IMR-90 (cell line): Measurements from ENCODE around the gene RALGPS2. TPM values are rescaled to one million over a fixed set of nuclear protein-coding genes. Genes with fewer than 3 reads are reported as not detected.

Source experiments
- ATAC-seq: fragments of 200-7000 bp; cut with Tn5 transposase; 2 replicates; pipeline ENCODE4 v1.9.1; 2020; ENCODE audit warnings: low read depth, mild to moderate bottlenecking, moderate library complexity
- BruUV-seq: library from RNA; stranded (reverse); fragments of 400-500 nt; replicated peaks from 2 replicates; lab custom pipeline; 2021; lab: Mats Ljungman, UMichigan
- CTCF ChIA-PET: fragments of 300-600 bp; formaldehyde crosslinking; extraction: SDS; loops from one replicate; lab custom pipeline; 2021; ENCODE audit warnings: antibody characterized with exemption; lab: Yijun Ruan, JAX
- POLR2A ChIA-PET: fragments of 300-600 bp; sonication (Branson Sonifier 250); formaldehyde crosslinking; loops from one replicate; lab custom pipeline; 2022; ENCODE audit warnings: antibody characterized with exemption; ENCODE audit not compliant: unreplicated experiment; lab: Charles Lee
- DNase-seq: peaks from one replicate; pipeline ENCODE4 v3.0.0; 2013
- H2AFZ ChIP-seq: replicated peaks from 2 replicates; pipeline ENCODE3; 2013; ENCODE audit warnings: low read length, mild to moderate bottlenecking; ENCODE audit not compliant: poor library complexity
- H2AK5ac ChIP-seq: 2 replicates; pipeline ENCODE4 v1.6.1; 2013; ENCODE audit warnings: low read depth, low read length, inconsistent platforms
- H2AK9ac ChIP-seq: replicated peaks from 2 replicates; pipeline ENCODE3; 2013; ENCODE audit warnings: mild to moderate bottlenecking, low read depth, low read length, moderate library complexity; ENCODE audit not compliant: poor library complexity
- H2BK120ac ChIP-seq: 2 replicates; pipeline ENCODE4 v1.6.1; 2013; ENCODE audit warnings: low read depth, low read length, inconsistent platforms
- H2BK15ac ChIP-seq: 3 replicates; pipeline ENCODE4 v1.6.1; 2013; ENCODE audit warnings: low read depth, low read length, inconsistent platforms
- H2BK20ac ChIP-seq: 2 replicates; pipeline ENCODE4 v1.6.1; 2013; ENCODE audit warnings: low read depth, mild to moderate bottlenecking, inconsistent platforms, low read length, moderate library complexity
- H2BK5ac ChIP-seq: 2 replicates; pipeline ENCODE4 v1.6.1; 2013; ENCODE audit warnings: mild to moderate bottlenecking, low read depth, low read length, inconsistent platforms; ENCODE audit not compliant: poor library complexity, severe bottlenecking
- H3K14ac ChIP-seq: replicated peaks from 2 replicates; pipeline ENCODE4 v1.6.1; 2013; ENCODE audit warnings: low read depth, low read length, inconsistent platforms
- H3K18ac ChIP-seq: 2 replicates; pipeline ENCODE4 v1.6.1; 2013; ENCODE audit warnings: low read depth, low read length, control low read depth
- H3K23ac ChIP-seq: 2 replicates; pipeline ENCODE4 v1.6.1; 2013; ENCODE audit warnings: low read depth, low read length, inconsistent platforms
- H3K27ac ChIP-seq: 2 replicates; pipeline ENCODE4 v1.5.1; 2013; ENCODE audit warnings: mild to moderate bottlenecking, control low read depth, low read length; ENCODE audit not compliant: insufficient read depth
- H3K27me3 ChIP-seq: 2 replicates; pipeline ENCODE4 v1.6.1; 2013; ENCODE audit warnings: low read length; ENCODE audit not compliant: control insufficient read depth, insufficient read depth
- H3K36me3 ChIP-seq: 2 replicates; pipeline ENCODE4 v1.6.1; 2013; ENCODE audit warnings: low read length, mixed read lengths; ENCODE audit not compliant: control insufficient read depth, insufficient read depth
- H3K4ac ChIP-seq: 2 replicates; pipeline ENCODE4 v1.6.1; 2013; ENCODE audit warnings: low read depth, low read length, inconsistent platforms
- H3K4me1 ChIP-seq: 2 replicates; pipeline ENCODE4 v1.6.1; 2013; ENCODE audit warnings: low read length, mixed read lengths; ENCODE audit not compliant: control insufficient read depth, insufficient read depth
- H3K4me2 ChIP-seq: 2 replicates; pipeline ENCODE4 v1.6.1; 2013; ENCODE audit warnings: low read depth, mild to moderate bottlenecking, control low read depth, low read length, moderate library complexity
- H3K4me3 ChIP-seq: 2 replicates; pipeline ENCODE4 v1.5.1; 2013; ENCODE audit warnings: low read depth, mild to moderate bottlenecking, control low read depth, low read length, moderate library complexity; ENCODE audit not compliant: insufficient read depth
- H3K56ac ChIP-seq: 2 replicates; pipeline ENCODE4 v1.6.1; 2013; ENCODE audit warnings: low read length, inconsistent platforms; ENCODE audit not compliant: insufficient read depth; ENCODE audit errors: extremely low read depth
- H3K79me1 ChIP-seq, 2 experiments: 2 replicates each; pipeline ENCODE4 v1.6.1; 2013; ENCODE audit warnings: low read length in 2 of 2, inconsistent platforms in 1 of 2, low read depth in 1 of 2
- H3K9ac ChIP-seq: 2 replicates; pipeline ENCODE4 v1.6.1; 2013; ENCODE audit warnings: low read depth, low read length, control low read depth
- H3K9me1 ChIP-seq: 2 replicates; pipeline ENCODE4 v1.6.1; 2013; ENCODE audit warnings: low read length, inconsistent platforms; ENCODE audit not compliant: insufficient read depth
- H3K9me3 ChIP-seq: 2 replicates; pipeline ENCODE4 v1.6.1; 2013; ENCODE audit warnings: low read length; ENCODE audit not compliant: control insufficient read depth, insufficient read depth
- H4K20me1 ChIP-seq: 2 replicates; pipeline ENCODE4 v1.6.1; 2013; ENCODE audit warnings: low read length, inconsistent platforms; ENCODE audit not compliant: insufficient read depth
- H4K5ac ChIP-seq: 2 replicates; pipeline ENCODE4 v1.6.1; 2013; ENCODE audit warnings: mild to moderate bottlenecking, low read depth, low read length, control low read depth
- H4K8ac ChIP-seq, 2 experiments: 2 replicates each; pipeline ENCODE4 v1.6.1; 2013; ENCODE audit warnings: low read depth in 2 of 2, low read length in 2 of 2, control low read depth in 1 of 2, inconsistent platforms in 1 of 2
- H4K91ac ChIP-seq: 2 replicates; pipeline ENCODE4 v1.6.1; 2013; ENCODE audit warnings: low read depth, low read length, inconsistent platforms; ENCODE audit not compliant: insufficient read depth
- BHLHE40 ChIP-seq: fragments of 150-350 bp; IDR thresholded peaks from 2 replicates; pipeline ENCODE4 v1.6.1; 2016; ENCODE audit warnings: mild to moderate bottlenecking, low read depth, low read length
- CEBPB ChIP-seq: IDR thresholded peaks from 2 replicates; pipeline ENCODE4 v1.6.1; 2012; ENCODE audit warnings: low read depth, low read length, improper control_type of control experiment
- CHD1 ChIP-seq: IDR thresholded peaks from 2 replicates; pipeline ENCODE4 v1.6.1; 2012; ENCODE audit warnings: low read depth, low read length, improper control_type of control experiment
- MAFK ChIP-seq: IDR thresholded peaks from 2 replicates; pipeline ENCODE4 v1.6.1; 2012; ENCODE audit warnings: low read depth, low read length, improper control_type of control experiment
- MAZ ChIP-seq: IDR thresholded peaks from 2 replicates; pipeline ENCODE4 v1.6.1; 2012; ENCODE audit warnings: low read depth, mild to moderate bottlenecking, low read length, improper control_type of control experiment, moderate library complexity, borderline replicate concordance
- MXI1 ChIP-seq: IDR thresholded peaks from 2 replicates; pipeline ENCODE4 v1.6.1; 2012; ENCODE audit warnings: low read depth, mild to moderate bottlenecking, low read length, moderate library complexity, borderline replicate concordance
- POLR2A ChIP-seq: IDR thresholded peaks from 2 replicates; pipeline ENCODE4 v1.6.1; 2012; ENCODE audit warnings: mild to moderate bottlenecking, low read depth, low read length
- RCOR1 ChIP-seq: IDR thresholded peaks from 2 replicates; pipeline ENCODE4 v1.6.1; 2012; ENCODE audit warnings: mild to moderate bottlenecking, low read length, improper control_type of control experiment; ENCODE audit not compliant: insufficient replicate concordance
- RFX5 ChIP-seq: IDR thresholded peaks from 2 replicates; pipeline ENCODE4 v1.8.0; 2012; ENCODE audit warnings: low read depth, mild to moderate bottlenecking, low read length, moderate library complexity
- SMC3 ChIP-seq: fragments of 150-350 bp; IDR thresholded peaks from 2 replicates; pipeline ENCODE4 v1.6.1; 2016; ENCODE audit warnings: low read depth, mild to moderate bottlenecking, antibody characterized with exemption, low read length, moderate library complexity
- WGBS, 2 experiments: methylation state at CpG; one replicate each; pipeline versions ENCODE4 v1.1.5 to v1.1.7; 2013; ENCODE audit warnings: missing lambda C conversion rate in 2 of 2; ENCODE audit not compliant: insufficient read length in 1 of 2; ENCODE audit errors: extremely low coverage in 2 of 2; 5-methylcytosine and 5-hydroxymethylcytosine counted together
- dilution Hi-C: fragments of 300-500 bp; cut with HindIII; formaldehyde crosslinking; loops from one replicate; pipeline ENCODE4 v1.14.3; 2018; ENCODE audit warnings: low sequenced_read_pairs; ENCODE audit not compliant: unreplicated experiment
- in situ Hi-C: fragments of 300-500 bp; cut with MboI; formaldehyde crosslinking; loops from 3 replicates; pipeline ENCODE4 v1.14.3; 2019; ENCODE audit warnings: low sequenced_read_pairs, inconsistent platforms, mixed read lengths
- intact Hi-C: fragments of 100-400 bp; cut with micrococcal nuclease; formaldehyde crosslinking; loops from 2 replicates; pipeline ENCODE4 v1.10.0; 2022
- polyA plus RNA-seq, 3 experiments: library from polyadenylated mRNA; depleted of rRNA; stranded (reverse); fragments of >200 nt; gene quantifications; 2 replicates each; pipeline ENCODE4 v1.2.3, GENCODE V29; 2012; ENCODE audit warnings: low replicate concordance in 1 of 3
- total RNA-seq: library from RNA; depleted of rRNA; stranded (reverse); fragments of >200 nt; gene quantifications from 2 replicates; pipeline ENCODE4 v1.2.3, GENCODE V29; 2012
- TF ChIP-seq, protein P1 (sequence below): conservative IDR thresholded peaks from 2 replicates; pipeline ENCODE4 v1.5.1; 2012; ENCODE audit warnings: mild to moderate bottlenecking, low read depth, low read length, improper control_type of control experiment
- TF ChIP-seq, protein P2 (sequence below): fragments of 150-350 bp; IDR thresholded peaks from 2 replicates; pipeline ENCODE4 v1.6.1; 2016; ENCODE audit warnings: low read depth, mild to moderate bottlenecking, low read length, moderate library complexity, borderline replicate concordance

The RALGPS2 gene
- total and polyA plus RNA-seq, 2 of the 4 experiments (the other 2 are of a cell fraction), result 13.8 to 148 TPM

DNA sequence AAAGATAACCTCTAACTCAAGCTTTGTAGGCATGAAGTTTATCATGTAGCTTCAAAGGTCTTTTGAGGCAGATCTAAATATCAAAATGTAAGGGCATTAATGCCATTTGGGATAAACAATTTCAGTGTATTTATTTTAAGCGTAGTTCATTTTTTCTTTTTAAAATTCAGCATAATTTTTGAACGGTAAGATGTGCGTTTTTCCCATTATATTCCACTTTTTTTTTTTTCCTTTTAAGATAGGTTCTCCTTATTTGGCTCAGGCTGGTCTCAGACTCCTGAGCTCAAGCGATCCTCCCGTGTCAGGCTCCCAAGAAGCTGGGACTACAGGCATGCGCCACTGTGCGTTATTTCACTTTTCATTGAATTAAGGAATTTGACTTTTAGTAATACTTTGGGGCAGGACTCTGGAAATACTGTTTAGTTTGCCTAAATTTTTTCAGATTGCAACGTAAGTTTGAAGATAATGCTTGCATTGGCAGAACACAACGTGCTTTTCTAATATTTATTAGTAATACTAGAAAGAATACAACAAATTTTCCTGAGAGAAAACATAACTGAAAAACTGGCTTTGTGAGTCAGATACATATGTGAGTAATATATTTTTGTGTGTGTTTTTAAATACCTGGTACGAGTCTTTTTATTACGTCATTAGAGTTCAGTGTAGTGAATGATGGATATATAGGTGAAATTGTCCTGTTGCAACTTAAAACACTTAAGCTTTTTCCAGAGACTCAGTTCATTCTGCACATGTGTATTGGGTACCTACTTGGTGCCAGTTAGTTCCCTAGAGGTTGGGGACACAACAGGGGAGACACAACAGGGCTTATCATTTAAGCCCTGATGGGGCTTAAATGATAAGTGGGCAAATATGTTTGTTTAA, 2.2 kb downstream of the RALGPS2 start:
- no peak overlapping the region for H3K18ac ChIP-seq
- peaks cover 15 to 40% of the 10 kb centered on the region in 2 experiments for H3K79me1 ChIP-seq
- H3K23ac ChIP-seq, result no peak overlapping the region
- H3K9me1 ChIP-seq, result peaks cover 7% of the 10 kb centered on the region; the same call in 1 of the 2 replicates
- dilution Hi-C loops (no loop called here), in situ Hi-C loops (no loop called here), intact Hi-C loops (loop anchor here (5.0 kb wide), 2 partner anchors 100 to 275 kb away; no protein-coding TSS in a partner anchor)
- no peak overlapping the region for H3K56ac ChIP-seq
- no TSS peak for BruUV-seq
- peak overlapping the region; percentile 61 for H2BK5ac ChIP-seq
- H2AK5ac ChIP-seq, result no peak overlapping the region
- no peak overlapping the region for H2AK9ac ChIP-seq
- H3K9me3 ChIP-seq, result no peaks in the 10 kb centered on the region
- H3K27ac ChIP-seq, result peak overlapping the region; percentile 48; the same call in 1 of the 2 replicates
- no peak for ATAC-seq
- H3K27me3 ChIP-seq, result no peaks in the 10 kb centered on the region
- peak overlapping the region; percentile 91 for H3K4me3 ChIP-seq
- H4K8ac ChIP-seq, result peak overlapping the region in 1 of 2 experiments; percentile 63; a peak in 1 of 4 replicates
- no peak overlapping the region for H3K4ac ChIP-seq
- H3K9ac ChIP-seq, result 0 out of 2 replicates have a peak overlapping the region, but pooled peaks have one; percentile 51
- WGBS, 2 experiments, result no CpG with 5 or more reads among the region's 11 CpGs
- no peak overlapping the region for H2BK120ac ChIP-seq
- H3K14ac ChIP-seq, result no peak overlapping the region
- no peak for DNase-seq
- H2AFZ ChIP-seq, result no peak overlapping the region
- ChIA-PET CTCF (interaction anchor here (1.1 to 1.4 kb wide), 2 partner anchors 11 to 184 kb away, joined by 3 to 4 read pairs; no protein-coding TSS in a partner anchor), POLR2A (interaction anchor here (1.0 kb wide), 1 partner anchor 184 kb away, joined by 3 read pairs; no protein-coding TSS in a partner anchor)
- H4K5ac ChIP-seq, result no peak overlapping the region
- no peak overlapping the region for H4K91ac ChIP-seq
- H3K4me2 ChIP-seq, result peak overlapping the region; percentile 88
- H4K20me1 ChIP-seq, result peaks cover 13% of the 10 kb centered on the region; the same call in 1 of the 2 replicates
- H3K4me1 ChIP-seq, result no peaks in the 10 kb centered on the region; the same call in 1 of the 2 replicates
- H2BK15ac ChIP-seq, result no peak overlapping the region
- H3K36me3 ChIP-seq, result peaks cover 8% of the 10 kb centered on the region
- H2BK20ac ChIP-seq, result no peak overlapping the region
- TF ChIP-seq POLR2A (no peak), RCOR1 (no peak), MXI1 (no peak), MAFK (no peak), SMC3 (no peak), RFX5 (no peak), BHLHE40 (no peak), CHD1 (no peak), MAZ (no peak), CEBPB (no peak)
- TF ChIP-seq, protein P1, sequence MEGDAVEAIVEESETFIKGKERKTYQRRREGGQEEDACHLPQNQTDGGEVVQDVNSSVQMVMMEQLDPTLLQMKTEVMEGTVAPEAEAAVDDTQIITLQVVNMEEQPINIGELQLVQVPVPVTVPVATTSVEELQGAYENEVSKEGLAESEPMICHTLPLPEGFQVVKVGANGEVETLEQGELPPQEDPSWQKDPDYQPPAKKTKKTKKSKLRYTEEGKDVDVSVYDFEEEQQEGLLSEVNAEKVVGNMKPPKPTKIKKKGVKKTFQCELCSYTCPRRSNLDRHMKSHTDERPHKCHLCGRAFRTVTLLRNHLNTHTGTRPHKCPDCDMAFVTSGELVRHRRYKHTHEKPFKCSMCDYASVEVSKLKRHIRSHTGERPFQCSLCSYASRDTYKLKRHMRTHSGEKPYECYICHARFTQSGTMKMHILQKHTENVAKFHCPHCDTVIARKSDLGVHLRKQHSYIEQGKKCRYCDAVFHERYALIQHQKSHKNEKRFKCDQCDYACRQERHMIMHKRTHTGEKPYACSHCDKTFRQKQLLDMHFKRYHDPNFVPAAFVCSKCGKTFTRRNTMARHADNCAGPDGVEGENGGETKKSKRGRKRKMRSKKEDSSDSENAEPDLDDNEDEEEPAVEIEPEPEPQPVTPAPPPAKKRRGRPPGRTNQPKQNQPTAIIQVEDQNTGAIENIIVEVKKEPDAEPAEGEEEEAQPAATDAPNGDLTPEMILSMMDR, result no peak
- TF ChIP-seq, protein P2, sequence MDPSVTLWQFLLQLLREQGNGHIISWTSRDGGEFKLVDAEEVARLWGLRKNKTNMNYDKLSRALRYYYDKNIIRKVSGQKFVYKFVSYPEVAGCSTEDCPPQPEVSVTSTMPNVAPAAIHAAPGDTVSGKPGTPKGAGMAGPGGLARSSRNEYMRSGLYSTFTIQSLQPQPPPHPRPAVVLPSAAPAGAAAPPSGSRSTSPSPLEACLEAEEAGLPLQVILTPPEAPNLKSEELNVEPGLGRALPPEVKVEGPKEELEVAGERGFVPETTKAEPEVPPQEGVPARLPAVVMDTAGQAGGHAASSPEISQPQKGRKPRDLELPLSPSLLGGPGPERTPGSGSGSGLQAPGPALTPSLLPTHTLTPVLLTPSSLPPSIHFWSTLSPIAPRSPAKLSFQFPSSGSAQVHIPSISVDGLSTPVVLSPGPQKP, result no peak
